ENCODE data around the gene IFNW1. TPM values are rescaled to one million over a fixed set of nuclear protein-coding genes. Genes with fewer than 3 reads are reported as not detected.
"Not testable (repeated sequence)": the region's sequence is repeated elsewhere in the genome, so short reads cannot be mapped to it uniquely, and the experiment has no call there.

IFNW1 gene
- total RNA-seq, 2 experiments from 2014 or later: not detected

DNA sequence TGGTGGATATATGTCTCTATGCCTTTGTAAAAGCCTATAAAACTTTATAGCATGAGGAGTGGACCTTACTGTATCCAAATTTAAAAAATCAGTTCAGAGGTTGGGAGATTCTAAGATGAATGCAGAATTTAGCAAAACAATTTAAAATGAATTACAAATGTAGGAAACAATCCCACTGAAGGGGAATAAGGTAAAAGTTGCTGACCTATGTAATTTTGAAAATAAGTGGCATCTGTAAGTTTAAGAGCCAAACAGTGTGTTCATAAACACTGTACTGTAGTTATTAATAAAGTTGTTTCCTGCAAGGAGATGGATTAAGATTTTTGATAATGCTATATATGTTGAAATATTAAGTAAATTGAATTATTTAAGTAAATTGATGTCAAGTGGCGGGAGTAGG, 4.6 kb downstream of the IFNW1 start:
- H3K27me3 Mint-ChIP-seq: peaks cover 9% of the 10 kb centered on the region
- no peak for DNase-seq
- H3K9me3 Mint-ChIP-seq: no peaks in the 10 kb centered on the region
- ATAC-seq (ENCODE audit: low read depth): no peak
- peaks cover 8% of the 10 kb centered on the region for H3K4me1 Mint-ChIP-seq
- H3K4me3 Mint-ChIP-seq: no peak overlapping the region
- H3K27ac Mint-ChIP-seq: no peak overlapping the region
- POLR2A ChIA-PET: no interaction called here
- peaks cover 10% of the 10 kb centered on the region for H3K36me3 Mint-ChIP-seq

- no peak for ATAC-seq (ENCODE audit: low read depth)
- no peak for DNase-seq
- H3K4me3 Mint-ChIP-seq: no peak overlapping the region
- peaks cover 9% of the 10 kb centered on the region for H3K27me3 Mint-ChIP-seq
- H3K27ac Mint-ChIP-seq: no peak overlapping the region
- peaks cover 5% of the 10 kb centered on the region for H3K36me3 Mint-ChIP-seq
- H3K4me1 Mint-ChIP-seq: peaks cover 1% of the 10 kb centered on the region
- POLR2A ChIA-PET: no interaction called here
- no peaks in the 10 kb centered on the region for H3K9me3 Mint-ChIP-seq
These were observed 5.9 kb downstream of the IFNW1 start for GRCh38 chr9:21135736-21136135.

DNA sequence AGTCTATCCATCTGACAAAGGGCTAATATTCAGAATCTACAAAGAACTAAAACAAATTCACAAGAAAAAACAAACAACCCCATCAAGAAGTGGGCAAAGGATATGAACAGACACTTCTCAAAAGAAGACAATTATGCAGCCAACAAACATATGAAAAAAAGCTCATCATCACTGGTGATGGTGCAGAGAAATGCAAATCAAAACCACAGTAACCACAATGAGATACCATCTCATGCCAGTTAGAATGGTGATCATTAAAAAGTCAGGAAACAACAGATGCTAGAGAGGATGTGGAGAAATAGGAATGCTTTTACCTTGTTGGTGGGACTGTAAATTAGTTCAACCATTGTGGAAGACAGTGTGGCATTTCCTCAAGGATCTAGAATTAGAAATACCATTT, 13.4 kb downstream of the IFNW1 start:
- peaks cover 18% of the 10 kb centered on the region for H3K36me3 Mint-ChIP-seq
- H3K27me3 Mint-ChIP-seq: peaks cover 18% of the 10 kb centered on the region
- H3K9me3 Mint-ChIP-seq: peaks cover 12% of the 10 kb centered on the region
- ATAC-seq (ENCODE audit: low read depth); POLR2A ChIA-PET; DNase-seq; H3K4me1 Mint-ChIP-seq; H3K4me3 Mint-ChIP-seq; H3K27ac Mint-ChIP-seq: not testable (repeated sequence)

- no peak overlapping the region for H3K4me3 Mint-ChIP-seq
- peaks cover 12% of the 10 kb centered on the region for H3K4me1 Mint-ChIP-seq
- ATAC-seq (ENCODE audit: low read depth) (no peak), DNase-seq (no peak)
- POLR2A ChIA-PET: no interaction called here
- H3K27ac Mint-ChIP-seq: no peak overlapping the region
- peaks cover 6% of the 10 kb centered on the region for H3K36me3 Mint-ChIP-seq
- peaks cover 52% of the 10 kb centered on the region for H3K27me3 Mint-ChIP-seq
- no peaks in the 10 kb centered on the region for H3K9me3 Mint-ChIP-seq
These were observed 19.9 kb downstream of the IFNW1 start for GRCh38 chr9:21121595-21122251.

DNA sequence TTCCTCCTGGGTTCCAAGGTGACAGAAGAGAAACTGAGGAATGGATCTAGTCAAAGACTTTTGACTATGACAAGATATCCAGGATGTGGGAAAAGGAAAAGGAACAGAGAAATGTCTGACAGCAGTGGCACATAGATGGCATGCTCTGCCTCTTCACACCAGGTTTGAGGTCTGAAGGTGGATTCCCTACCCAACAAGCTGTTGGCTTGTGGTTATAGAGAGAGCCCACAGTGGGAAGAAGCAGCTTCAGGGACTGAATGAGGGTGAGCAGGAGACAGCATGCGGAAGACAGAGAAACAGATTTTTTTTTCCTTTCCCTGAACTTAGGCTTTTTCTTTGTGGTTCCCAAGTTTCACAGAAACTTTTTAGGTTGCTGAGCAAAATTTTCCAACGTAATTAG, 20.6 kb downstream of the IFNW1 start:
- no peak overlapping the region for H3K4me3 Mint-ChIP-seq
- ATAC-seq (ENCODE audit: low read depth): no peak
- no peak overlapping the region for H3K27ac Mint-ChIP-seq
- no peak for DNase-seq
- peaks cover under 1% of the 10 kb centered on the region for H3K36me3 Mint-ChIP-seq
- no peaks in the 10 kb centered on the region for H3K9me3 Mint-ChIP-seq
- H3K4me1 Mint-ChIP-seq: peaks cover 14% of the 10 kb centered on the region
- H3K27me3 Mint-ChIP-seq: peaks cover 52% of the 10 kb centered on the region
- POLR2A ChIA-PET: no interaction called here

- ATAC-seq (ENCODE audit: low read depth) (no peak), DNase-seq (no peak)
- Mint-ChIP-seq H3K4me1 (peaks cover 14% of the 10 kb centered on the region), H3K4me3 (no peak overlapping the region), H3K36me3 (no peaks in the 10 kb centered on the region), H3K9me3 (no peaks in the 10 kb centered on the region), H3K27ac (no peak overlapping the region), H3K27me3 (peaks cover 53% of the 10 kb centered on the region)
- POLR2A ChIA-PET: no interaction called here
These were observed 22.4 kb downstream of the IFNW1 start for GRCh38 chr9:21119093-21119770.

- Mint-ChIP-seq H3K36me3 (no peaks in the 10 kb centered on the region), H3K4me1 (peaks cover 7% of the 10 kb centered on the region), H3K4me3 (no peak overlapping the region), H3K9me3 (no peaks in the 10 kb centered on the region), H3K27me3 (peaks cover 47% of the 10 kb centered on the region), H3K27ac (no peak overlapping the region)
- POLR2A ChIA-PET: no interaction called here
- DNase-seq (no peak), ATAC-seq (ENCODE audit: low read depth) (no peak)
These were observed 27.3 kb downstream of the IFNW1 start for GRCh38 chr9:21114311-21114710.

GRCh38 chr9:21110708-21111576, 30.7 kb downstream of the IFNW1 start:
- no peak for DNase-seq
- no peaks in the 10 kb centered on the region for H3K9me3 Mint-ChIP-seq
- H3K4me1 Mint-ChIP-seq: peaks cover 3% of the 10 kb centered on the region
- POLR2A ChIA-PET: interaction anchor here (0.7 to 1.1 kb wide), 2 partner anchors 80 to 489 kb away, joined by 5 to 6 read pairs; partner anchors contain the start of genes HACD4 and MLLT3
- H3K27me3 Mint-ChIP-seq: peaks cover 20% of the 10 kb centered on the region
- no peak overlapping the region for H3K27ac Mint-ChIP-seq
- no peaks in the 10 kb centered on the region for H3K36me3 Mint-ChIP-seq
- peak; percentile 92 for ATAC-seq (ENCODE audit: low read depth)
- H3K4me3 Mint-ChIP-seq: no peak overlapping the region

DNA sequence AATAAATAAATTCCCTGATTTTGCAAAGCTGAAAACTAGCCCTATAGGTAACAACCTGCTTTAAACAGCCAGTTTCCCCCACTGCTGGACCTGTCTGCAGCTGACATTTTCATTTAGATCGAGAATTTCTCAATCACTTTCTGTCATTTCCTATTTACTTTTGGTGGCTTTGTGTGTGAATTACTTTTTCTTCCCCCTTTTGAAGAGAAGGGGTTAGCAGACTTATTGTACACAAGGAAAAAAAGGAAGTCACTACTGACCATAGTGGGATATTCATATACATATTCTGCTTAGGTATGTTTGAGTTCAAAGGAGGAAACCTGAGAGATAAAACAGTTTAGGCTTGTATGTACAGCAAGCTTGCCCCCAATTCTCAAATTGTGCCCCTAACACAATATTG, 36.8 kb downstream of the IFNW1 start:
- DNase-seq: no peak
- Mint-ChIP-seq H3K27ac (no peak overlapping the region), H3K9me3 (no peaks in the 10 kb centered on the region), H3K36me3 (no peaks in the 10 kb centered on the region), H3K4me1 (peaks cover 6% of the 10 kb centered on the region), H3K27me3 (peaks cover 4% of the 10 kb centered on the region), H3K4me3 (no peak overlapping the region)
- no peak for ATAC-seq (ENCODE audit: low read depth)
- POLR2A ChIA-PET: interaction anchor here (0.6 kb wide), 1 partner anchor 49 kb away, joined by 3 read pairs; no protein-coding TSS in a partner anchor

GRCh38 chr9:21102305-21102704, 39.3 kb downstream of the IFNW1 start:
- H3K27me3 Mint-ChIP-seq: peaks cover 4% of the 10 kb centered on the region
- no peak overlapping the region for H3K27ac Mint-ChIP-seq
- DNase-seq (no peak), ATAC-seq (ENCODE audit: low read depth) (no peak)
- POLR2A ChIA-PET: no interaction called here
- H3K36me3 Mint-ChIP-seq: peaks cover 2% of the 10 kb centered on the region
- H3K9me3 Mint-ChIP-seq: no peaks in the 10 kb centered on the region
- no peak overlapping the region for H3K4me3 Mint-ChIP-seq
- H3K4me1 Mint-ChIP-seq: peaks cover 10% of the 10 kb centered on the region

DNA sequence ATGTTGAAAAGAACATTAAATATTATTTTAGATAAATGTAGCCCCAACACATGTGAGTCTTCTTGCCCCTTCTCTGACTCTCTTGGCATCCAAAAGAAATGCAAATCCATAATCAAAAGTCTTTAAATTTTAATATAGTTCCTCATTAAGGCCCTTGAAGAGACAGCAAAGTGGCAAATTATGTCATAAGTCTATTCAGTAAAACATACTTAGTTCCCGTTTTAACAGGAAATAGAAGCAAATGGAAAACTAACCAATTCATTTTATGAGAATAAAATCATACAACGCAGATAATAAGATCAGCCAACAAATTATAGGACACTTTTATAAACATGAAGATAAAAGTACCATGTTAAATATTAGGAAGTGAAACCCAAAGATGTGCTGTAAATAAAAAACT, 43.8 kb downstream of the IFNW1 start:
- Mint-ChIP-seq H3K4me3 (peak overlapping the region; percentile 74), H3K9me3 (no peaks in the 10 kb centered on the region), H3K36me3 (peaks cover 2% of the 10 kb centered on the region), H3K27me3 (peaks cover 1% of the 10 kb centered on the region), H3K4me1 (peaks cover 29% of the 10 kb centered on the region), H3K27ac (no peak overlapping the region)
- no peak for ATAC-seq (ENCODE audit: low read depth)
- POLR2A ChIA-PET: no interaction called here
- DNase-seq: no peak

GRCh38 chr9:21096901-21097255, 44.8 kb downstream of the IFNW1 start:
- POLR2A ChIA-PET: interaction anchor here (0.7 to 1.7 kb wide), 5 partner anchors 15 to 475 kb away, joined by 3 to 11 read pairs (median 6); partner anchors contain the start of genes HACD4 and MLLT3
- Mint-ChIP-seq H3K4me1 (peaks cover 36% of the 10 kb centered on the region), H3K27me3 (no peaks in the 10 kb centered on the region), H3K4me3 (peak overlapping the region; percentile 74), H3K36me3 (peaks cover 2% of the 10 kb centered on the region), H3K27ac (peak overlapping the region; percentile 89), H3K9me3 (no peaks in the 10 kb centered on the region)
- ATAC-seq (ENCODE audit: low read depth) (no peak), DNase-seq (no peak)

DNA sequence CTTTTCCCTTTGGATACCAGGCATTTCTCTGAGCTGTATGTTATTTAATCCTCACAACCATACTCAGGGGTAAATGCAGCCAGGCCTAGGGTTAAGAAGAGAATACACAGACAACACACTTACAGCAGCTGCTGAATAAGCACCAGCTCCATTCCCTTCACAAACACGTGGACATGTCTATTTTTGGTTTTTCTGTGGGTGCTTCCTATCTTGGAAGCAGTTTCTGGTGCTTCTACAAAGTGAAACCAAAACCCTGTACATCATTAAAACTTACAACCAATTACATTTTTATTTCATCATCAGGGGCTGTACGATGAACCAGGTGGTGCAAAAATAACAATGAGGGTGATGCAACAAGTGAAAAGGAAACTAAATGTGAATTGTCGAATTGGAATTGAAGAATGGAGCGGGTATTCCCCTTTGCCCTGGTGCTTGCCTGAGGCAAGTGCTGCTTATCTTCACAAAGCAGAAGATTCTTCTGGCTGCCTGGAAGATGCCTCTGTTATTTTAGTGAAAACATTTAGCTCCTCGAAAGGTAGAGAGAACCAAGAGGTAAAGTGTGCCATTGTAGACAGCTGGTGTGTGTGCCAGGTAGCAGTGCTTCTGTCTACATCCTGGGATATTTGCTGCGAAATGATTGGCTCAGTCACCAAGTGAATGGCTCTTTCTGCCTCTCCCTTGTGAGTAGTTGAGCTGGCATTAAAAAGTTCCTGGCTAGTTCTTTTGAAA, 45.3 kb downstream of the IFNW1 start:
- H3K27ac Mint-ChIP-seq: peak overlapping the region; percentile 89
- POLR2A ChIA-PET: interaction anchor here (0.7 to 1.7 kb wide), 7 partner anchors 15 to 474 kb away, joined by 3 to 11 read pairs (median 4); partner anchors contain the start of genes HACD4 and MLLT3
- H3K4me3 Mint-ChIP-seq: peak overlapping the region; percentile 74
- H3K36me3 Mint-ChIP-seq: peaks cover 4% of the 10 kb centered on the region
- peaks cover 40% of the 10 kb centered on the region for H3K4me1 Mint-ChIP-seq
- DNase-seq (no peak), ATAC-seq (ENCODE audit: low read depth) (peak; percentile 88)
- H3K27me3 Mint-ChIP-seq: no peaks in the 10 kb centered on the region
- H3K9me3 Mint-ChIP-seq: no peaks in the 10 kb centered on the region

Measured in activated naive CD8-positive, alpha-beta T cell treated with anti-CD3 and anti-CD28 coated beads, Interleukin-2, amount 10 ng/mL, durations not matched to agents 7 days and 5 days (primary cell).